ENCODE data around the gene ADGRD2.

The ADGRD2 gene

DNA sequence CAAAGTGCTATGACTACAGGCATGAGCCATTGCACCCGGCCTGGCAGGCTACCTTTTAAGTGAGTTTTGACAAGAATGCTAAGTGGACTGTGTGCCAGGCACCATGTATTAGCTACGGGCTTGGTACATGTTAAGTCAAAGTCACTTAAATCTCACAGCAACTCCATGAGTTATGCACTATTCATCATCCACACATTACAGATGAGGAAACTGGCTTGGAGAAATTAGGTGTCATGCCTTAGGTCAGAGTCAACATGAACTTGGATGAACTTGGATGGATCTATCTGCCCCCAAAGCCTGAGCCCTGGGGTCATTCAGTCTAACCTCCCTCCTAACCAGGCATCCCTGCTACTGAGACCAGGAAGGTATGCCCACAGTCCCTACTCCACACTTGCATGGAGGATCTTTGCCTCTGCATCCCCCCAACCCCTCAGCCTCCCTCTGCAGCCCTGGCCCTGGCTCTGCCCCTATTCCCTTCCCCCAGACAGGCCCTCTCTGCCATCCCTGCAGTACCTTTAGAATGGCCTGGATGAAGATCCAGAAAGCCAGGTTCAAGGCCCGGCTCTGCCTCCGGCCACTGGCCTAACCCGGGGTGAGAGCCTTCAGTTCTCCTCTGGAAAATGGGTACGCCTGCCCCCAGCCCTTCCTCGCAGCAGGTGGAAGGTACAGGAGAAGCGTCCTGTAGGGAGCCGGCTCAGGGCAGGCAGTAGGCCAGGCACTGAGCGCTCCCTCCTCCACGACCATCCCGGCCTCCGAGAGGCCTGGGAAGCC lies 685 bp upstream of the ADGRD2 start:
- no peak for TF ChIP-seq FOXK2 (IDR thresholded peaks at IDR 0.05)
- TF ChIP-seq CTBP1 (IDR thresholded peaks at IDR 0.05; ENCODE audit: borderline replicate concordance) = no peak
- TF ChIP-seq BHLHE40 (IDR thresholded peaks at IDR 0.05; ENCODE audit: borderline replicate concordance) = no peak
- no peak for TF ChIP-seq SP1 (IDR thresholded peaks at IDR 0.05)
- TF ChIP-seq ARNT (IDR thresholded peaks at IDR 0.05) = no peak
- TF ChIP-seq TARDBP (IDR thresholded peaks at IDR 0.05) = no peak
- TF ChIP-seq, protein P1, sequence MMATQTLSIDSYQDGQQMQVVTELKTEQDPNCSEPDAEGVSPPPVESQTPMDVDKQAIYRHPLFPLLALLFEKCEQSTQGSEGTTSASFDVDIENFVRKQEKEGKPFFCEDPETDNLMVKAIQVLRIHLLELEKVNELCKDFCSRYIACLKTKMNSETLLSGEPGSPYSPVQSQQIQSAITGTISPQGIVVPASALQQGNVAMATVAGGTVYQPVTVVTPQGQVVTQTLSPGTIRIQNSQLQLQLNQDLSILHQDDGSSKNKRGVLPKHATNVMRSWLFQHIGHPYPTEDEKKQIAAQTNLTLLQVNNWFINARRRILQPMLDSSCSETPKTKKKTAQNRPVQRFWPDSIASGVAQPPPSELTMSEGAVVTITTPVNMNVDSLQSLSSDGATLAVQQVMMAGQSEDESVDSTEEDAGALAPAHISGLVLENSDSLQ (IDR thresholded peaks at IDR 0.05) = no peak
- no peak for TF ChIP-seq L3MBTL2 (conservative IDR thresholded peaks at IDR 0.05)
- no peak for TF ChIP-seq ZNF384 (IDR thresholded peaks at IDR 0.05)
- no peak for TF ChIP-seq LEF1 (IDR thresholded peaks at IDR 0.05; ENCODE audit: borderline replicate concordance)
- no peak for TF ChIP-seq ELF4 (IDR thresholded peaks at IDR 0.05)
- TF ChIP-seq FOXA1 (IDR thresholded peaks at IDR 0.05) = no peak
- TF ChIP-seq SUZ12 (IDR thresholded peaks at IDR 0.05) = no peak
- CTCF ChIA-PET = no interaction called here
- POLR2A ChIA-PET = no interaction called here
- DNase-seq (ENCODE audit: extremely low spot score) = no peak

DNA sequence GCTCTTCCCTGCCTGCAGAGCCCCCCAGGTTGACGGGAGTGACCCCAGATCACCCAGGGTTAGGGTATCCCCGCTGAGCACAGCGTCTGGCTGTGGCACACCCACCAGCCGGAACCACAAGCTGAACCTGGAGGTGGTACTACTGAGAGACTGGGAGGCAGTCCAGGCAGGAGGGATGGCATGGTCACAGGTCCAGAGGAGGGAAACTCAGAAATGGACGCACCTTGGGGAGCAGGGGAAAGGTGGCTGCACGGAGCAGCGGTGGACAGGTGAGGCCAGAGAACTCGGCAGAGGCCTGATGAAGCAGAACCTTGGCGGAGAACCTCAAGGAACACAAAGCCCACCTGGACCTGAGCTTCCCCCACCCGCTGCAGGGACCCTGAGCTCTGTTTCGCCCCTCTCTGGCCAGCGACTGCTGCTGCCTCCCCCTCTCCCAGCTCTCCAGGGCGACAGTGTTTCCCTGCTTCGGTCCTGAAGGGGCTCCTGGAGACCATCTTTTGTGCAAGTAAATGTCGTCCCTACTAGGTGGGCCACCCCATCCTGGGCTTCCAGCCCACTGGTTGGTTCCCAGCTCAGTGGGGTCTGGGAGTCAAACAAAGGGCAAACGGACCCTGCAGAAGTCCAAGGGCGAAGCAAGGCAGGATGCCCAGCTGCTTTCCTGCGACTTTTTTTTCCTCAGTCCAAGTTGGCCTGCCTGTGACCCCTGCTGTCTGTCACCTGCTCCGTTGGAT lies 845 bp downstream of the ADGRD2 start:
- POLR2A ChIA-PET = no interaction called here
- CTCF ChIA-PET = no interaction called here
- TF ChIP-seq CTBP1 (IDR thresholded peaks at IDR 0.05; ENCODE audit: borderline replicate concordance) (no peak), FOXA1 (IDR thresholded peaks at IDR 0.05) (no peak), L3MBTL2 (conservative IDR thresholded peaks at IDR 0.05) (no peak), ELF4 (IDR thresholded peaks at IDR 0.05) (no peak), SP1 (IDR thresholded peaks at IDR 0.05) (no peak), FOXK2 (IDR thresholded peaks at IDR 0.05) (no peak), ZNF384 (IDR thresholded peaks at IDR 0.05) (no peak), BHLHE40 (IDR thresholded peaks at IDR 0.05; ENCODE audit: borderline replicate concordance) (no peak), HDGF (IDR thresholded peaks at IDR 0.05; ENCODE audit: borderline replicate concordance) (no peak), NFRKB (IDR thresholded peaks at IDR 0.05) (no peak), TARDBP (IDR thresholded peaks at IDR 0.05) (no peak), ARNT (IDR thresholded peaks at IDR 0.05) (no peak)
- TF ChIP-seq, protein P1 (IDR thresholded peaks at IDR 0.05) = no peak
- no peak for DNase-seq (ENCODE audit: extremely low spot score)

DNA sequence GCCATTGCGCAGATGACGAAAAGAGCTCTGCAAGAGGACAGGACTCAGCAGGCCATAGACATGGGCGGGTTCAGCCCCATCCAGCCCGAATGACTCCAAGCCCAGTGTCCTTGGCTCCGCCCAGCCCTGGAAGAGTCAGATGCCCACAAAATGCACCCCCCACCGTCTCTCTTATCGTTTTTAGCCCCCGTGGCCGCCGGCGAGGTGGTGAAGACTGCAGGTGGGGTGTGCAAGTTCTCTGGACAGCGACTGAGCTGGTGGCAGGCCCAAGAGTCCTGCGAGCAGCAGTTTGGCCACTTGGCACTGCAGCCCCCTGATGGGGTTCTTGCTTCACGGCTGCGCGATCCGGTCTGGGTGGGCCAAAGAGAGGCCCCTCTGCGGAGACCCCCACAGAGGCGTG lies 2.1 kb downstream of the ADGRD2 start:
- POLR2A ChIA-PET = no interaction called here
- CTCF ChIA-PET = no interaction called here
- no peak for DNase-seq (ENCODE audit: extremely low spot score)
- TF ChIP-seq NFRKB (IDR thresholded peaks at IDR 0.05) (no peak), TARDBP (IDR thresholded peaks at IDR 0.05) (no peak)

DNA sequence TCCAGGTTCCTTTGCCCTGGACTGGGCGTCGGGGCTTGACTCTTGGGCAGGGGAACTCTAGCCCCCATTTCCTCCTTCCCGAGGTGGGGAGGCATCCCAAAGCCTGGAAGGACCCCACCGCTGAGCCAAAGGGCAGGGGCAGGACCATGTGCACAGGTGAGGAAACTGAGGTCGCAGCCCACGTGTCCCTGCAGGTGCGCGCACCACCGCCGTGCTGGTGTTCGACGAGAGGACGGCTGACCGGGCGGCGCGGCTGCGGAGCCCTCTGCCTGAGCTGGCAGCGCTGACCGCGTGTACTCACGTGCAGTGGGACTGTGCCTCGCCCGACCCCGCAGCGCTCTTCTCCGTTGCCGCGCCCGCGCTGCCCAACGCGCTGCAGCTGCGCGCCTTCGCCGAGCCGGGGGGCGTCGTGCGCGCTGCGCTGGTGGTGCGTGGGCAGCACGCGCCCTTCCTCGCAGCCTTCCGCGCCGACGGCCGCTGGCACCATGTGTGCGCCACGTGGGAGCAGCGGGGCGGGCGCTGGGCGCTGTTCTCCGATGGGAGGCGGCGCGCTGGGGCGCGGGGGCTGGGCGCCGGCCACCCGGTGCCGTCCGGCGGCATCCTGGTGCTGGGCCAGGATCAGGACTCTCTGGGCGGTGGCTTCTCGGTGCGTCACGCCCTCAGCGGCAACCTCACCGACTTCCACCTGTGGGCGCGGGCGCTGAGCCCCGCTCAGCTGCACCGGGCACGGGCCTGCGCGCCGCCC lies 2.8 kb downstream of the ADGRD2 start:
- ChIA-PET CTCF (no interaction called here), POLR2A (no interaction called here)
- TF ChIP-seq, protein P1 (IDR thresholded peaks at IDR 0.05) = no peak
- TF ChIP-seq HDGF (IDR thresholded peaks at IDR 0.05; ENCODE audit: borderline replicate concordance) (no peak), SP1 (IDR thresholded peaks at IDR 0.05) (no peak)
- no peak for DNase-seq (ENCODE audit: extremely low spot score)

DNA sequence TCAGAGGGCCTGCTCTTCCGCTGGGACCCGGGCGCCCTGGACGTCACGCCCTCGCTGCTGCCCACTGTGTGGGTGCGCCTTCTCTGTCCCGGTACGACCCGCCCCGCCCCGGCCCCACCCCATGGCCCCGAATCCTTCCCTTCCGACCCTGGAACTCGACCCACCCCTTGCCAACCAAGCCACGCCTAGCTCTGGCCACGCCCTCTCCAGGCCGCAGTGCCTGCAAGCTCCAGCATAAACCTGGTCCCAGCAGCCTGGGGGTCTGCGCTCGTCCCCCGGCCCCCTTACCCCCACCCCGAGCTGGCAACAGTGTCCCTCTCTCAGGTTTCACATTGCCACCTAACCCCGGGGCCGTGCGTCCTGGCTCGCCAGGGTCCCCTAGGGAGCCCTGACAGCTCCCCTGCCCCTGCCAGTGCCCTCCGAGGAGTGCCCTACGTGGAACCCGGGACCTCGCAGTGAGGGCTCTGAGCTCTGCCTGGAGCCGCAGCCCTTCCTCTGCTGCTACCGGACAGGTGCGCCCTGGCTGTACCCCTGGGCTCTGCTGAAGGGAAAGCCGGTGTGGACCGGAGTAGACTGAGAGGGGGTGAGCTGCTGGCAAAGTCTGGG lies 3.4 kb downstream of the ADGRD2 start:
- ChIA-PET POLR2A (no interaction called here), CTCF (no interaction called here)
- no peak for TF ChIP-seq CTBP1 (IDR thresholded peaks at IDR 0.05; ENCODE audit: borderline replicate concordance)
- no peak for TF ChIP-seq FOXA1 (IDR thresholded peaks at IDR 0.05)
- TF ChIP-seq LEF1 (IDR thresholded peaks at IDR 0.05; ENCODE audit: borderline replicate concordance) = no peak
- no peak for TF ChIP-seq ZNF384 (IDR thresholded peaks at IDR 0.05)
- no peak for TF ChIP-seq FOXM1 (IDR thresholded peaks at IDR 0.05; ENCODE audit: borderline replicate concordance)
- no peak for TF ChIP-seq ARNT (IDR thresholded peaks at IDR 0.05)
- no peak for TF ChIP-seq TARDBP (IDR thresholded peaks at IDR 0.05)
- TF ChIP-seq SP1 (IDR thresholded peaks at IDR 0.05) = no peak
- no peak for TF ChIP-seq L3MBTL2 (conservative IDR thresholded peaks at IDR 0.05)
- no peak for TF ChIP-seq BHLHE40 (IDR thresholded peaks at IDR 0.05; ENCODE audit: borderline replicate concordance)
- TF ChIP-seq, protein P1 (IDR thresholded peaks at IDR 0.05) = no peak
- no peak for TF ChIP-seq HDGF (IDR thresholded peaks at IDR 0.05; ENCODE audit: borderline replicate concordance)
- no peak for TF ChIP-seq SUZ12 (IDR thresholded peaks at IDR 0.05)
- TF ChIP-seq ELF4 (IDR thresholded peaks at IDR 0.05) = no peak
- TF ChIP-seq FOXK2 (IDR thresholded peaks at IDR 0.05) = no peak
- no peak for DNase-seq (ENCODE audit: extremely low spot score)
